Large intestine (tissue), 3 donors: Measurements from ENCODE around the gene ERVV-1. TPM values are rescaled to one million over a fixed set of nuclear protein-coding genes. Genes with fewer than 3 reads are reported as not detected.

Experiments used
- DNase-seq, 2 donors: peaks; one replicate each; pipeline versions ENCODE4 v3.0.0 to v3.0.0-alpha.2; 2013
- H3K27ac ChIP-seq: one replicate; pipeline ENCODE4 v1.5.1; 2013; ENCODE audit warnings: low read length
- H3K27me3 ChIP-seq: 2 replicates; pipeline ENCODE4 v1.6.1; 2013; ENCODE audit warnings: low read length; ENCODE audit not compliant: control insufficient read depth, insufficient read depth
- H3K36me3 ChIP-seq: 2 replicates; pipeline ENCODE4 v1.6.1; 2013; ENCODE audit warnings: low read length; ENCODE audit not compliant: control insufficient read depth, insufficient read depth
- H3K4me1 ChIP-seq: one replicate; pipeline ENCODE4 v1.6.1; 2013; ENCODE audit warnings: low read length; ENCODE audit not compliant: control insufficient read depth, insufficient read depth
- H3K4me3 ChIP-seq: one replicate; pipeline ENCODE4 v1.5.1; 2013; ENCODE audit warnings: low read length
- H3K9me3 ChIP-seq: one replicate; pipeline ENCODE4 v1.6.1; 2013; ENCODE audit warnings: mild to moderate bottlenecking, low read depth, low read length, moderate library complexity; ENCODE audit not compliant: control insufficient read depth
- WGBS: methylation state at CpG from one replicate; pipeline ENCODE4 v1.1.5; 2013; ENCODE audit warnings: low lambda C conversion rate; ENCODE audit not compliant: insufficient coverage; 5-methylcytosine and 5-hydroxymethylcytosine counted together
- polyA plus RNA-seq: library from polyadenylated mRNA; unstranded; fragments of 120-200 nt; gene quantifications from one replicate; pipeline ENCODE4 v1.2.1, GENCODE V29; 2013

Gene ERVV-1
- polyA plus RNA-seq, 1 donor, result 0.03 TPM

GRCh38 chr19:53055117-53055516 is 41.4 kb downstream of the ERVV-1 start:
- Histone ChIP-seq H3K4me3 (no peak overlapping the region), H3K9me3 (peaks cover 29% of the 10 kb centered on the region), H3K27me3 (peaks cover 7% of the 10 kb centered on the region), H3K4me1 (peaks cover 5% of the 10 kb centered on the region), H3K36me3 (no peaks in the 10 kb centered on the region), H3K27ac (peak overlapping the region; percentile 36)
- peak in 1 of 2 donors; percentile 22 for DNase-seq
- WGBS, result no CpG with 5 or more reads among the region's 2 CpGs

- Histone ChIP-seq H3K27me3 (peaks cover 7% of the 10 kb centered on the region), H3K4me3 (peak overlapping the region; percentile 39), H3K4me1 (peaks cover 5% of the 10 kb centered on the region), H3K36me3 (no peaks in the 10 kb centered on the region), H3K27ac (no peak overlapping the region), H3K9me3 (peaks cover 34% of the 10 kb centered on the region)
- DNase-seq, result peak; percentile 51 to 80
- no CpG with 5 or more reads among the region's 59 CpGs for WGBS
Observed at GRCh38 chr19:53057904-53058580, 44.3 kb downstream of the ERVV-1 start.

Other genes with a start within 250 kb of the ERVV-1 start
- 15.9 TPM for gene ZNF600, start 227.1 kb upstream of the ERVV-1 start, polyA plus RNA-seq
- gene ZNF28, start 192.3 kb upstream of the ERVV-1 start, polyA plus RNA-seq, result 20.6 TPM
- 37.2 TPM for gene ZNF468, start 156.3 kb upstream of the ERVV-1 start, polyA plus RNA-seq
- gene ZNF320, start 116.3 kb upstream of the ERVV-1 start, polyA plus RNA-seq, result 36.7 TPM
- gene ZNF888, start 90.5 kb upstream of the ERVV-1 start, polyA plus RNA-seq, result 9.3 TPM
- gene ZNF816, start 51.0 kb upstream of the ERVV-1 start, polyA plus RNA-seq, result 14.5 TPM
- not detected for gene ERVV-2, start 30.8 kb downstream of the ERVV-1 start, polyA plus RNA-seq
- gene ZNF160, start 89.5 kb downstream of the ERVV-1 start, polyA plus RNA-seq, result 115 TPM
- 38.0 TPM for gene ZNF415, start 119.0 kb downstream of the ERVV-1 start, polyA plus RNA-seq
- 14.8 TPM for gene ZNF347, start 145.1 kb downstream of the ERVV-1 start, polyA plus RNA-seq
- 6.3 TPM for gene ZNF665, start 179.4 kb downstream of the ERVV-1 start, polyA plus RNA-seq
- gene ZNF677, start 241.0 kb downstream of the ERVV-1 start, polyA plus RNA-seq, result 27.8 TPM
- 0.03 TPM for gene VN1R2, start 244.4 kb downstream of the ERVV-1 start, polyA plus RNA-seq